GM19043 (cell line): ENCODE data around the gene TTC16.

Experiments used
- ATAC-seq: cut with Tn5 transposase; IDR thresholded peaks from one replicate; pipeline ENCODE4 v1.9.1; 2021; ENCODE audit warnings: low read depth; ENCODE audit not compliant: unreplicated experiment

TTC16 gene

DNA sequence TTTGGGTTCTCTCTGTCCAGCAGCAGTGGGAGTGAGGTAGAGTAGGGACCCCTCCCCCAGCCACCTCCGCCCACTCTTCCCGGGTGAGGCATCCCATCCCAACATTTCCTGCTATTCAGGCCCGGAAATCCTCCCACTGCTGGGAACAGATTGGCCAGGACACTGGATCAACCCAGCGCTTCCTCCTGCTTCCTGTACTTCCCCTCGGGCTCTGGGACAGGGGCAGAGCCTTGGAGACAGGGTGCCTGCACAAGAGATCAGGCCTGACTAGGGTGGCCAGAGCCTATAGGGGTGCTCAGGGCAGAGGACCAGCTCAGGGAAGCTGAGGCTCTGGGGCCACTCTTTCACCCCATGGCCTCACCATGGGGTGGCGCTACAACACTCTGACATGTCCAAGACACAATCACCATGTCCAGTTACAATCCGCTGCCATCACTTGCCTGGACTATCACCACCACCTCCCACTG, 48.1 kb downstream of the TTC16 start:
- ATAC-seq: no peak

DNA sequence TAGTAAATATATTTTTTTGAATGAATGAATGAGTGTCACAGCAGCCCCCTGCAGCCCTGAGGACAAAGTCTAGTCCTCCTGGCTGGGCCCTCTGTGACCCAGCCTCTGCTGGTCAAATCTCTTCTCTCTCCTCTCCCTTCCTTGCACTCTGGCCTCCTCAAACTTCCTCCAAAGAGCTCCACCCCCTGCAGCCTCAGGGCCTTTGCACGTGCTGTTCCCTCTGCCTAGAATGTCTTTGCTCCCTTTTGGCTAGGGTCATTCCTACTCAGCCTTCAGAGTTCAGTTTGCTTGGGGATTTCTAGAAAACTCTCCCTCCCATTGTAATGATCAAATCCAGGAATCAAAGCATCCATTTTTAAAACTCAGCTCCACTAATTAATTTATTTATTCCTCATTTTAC, 49.5 kb downstream of the TTC16 start:
- no peak for ATAC-seq

DNA sequence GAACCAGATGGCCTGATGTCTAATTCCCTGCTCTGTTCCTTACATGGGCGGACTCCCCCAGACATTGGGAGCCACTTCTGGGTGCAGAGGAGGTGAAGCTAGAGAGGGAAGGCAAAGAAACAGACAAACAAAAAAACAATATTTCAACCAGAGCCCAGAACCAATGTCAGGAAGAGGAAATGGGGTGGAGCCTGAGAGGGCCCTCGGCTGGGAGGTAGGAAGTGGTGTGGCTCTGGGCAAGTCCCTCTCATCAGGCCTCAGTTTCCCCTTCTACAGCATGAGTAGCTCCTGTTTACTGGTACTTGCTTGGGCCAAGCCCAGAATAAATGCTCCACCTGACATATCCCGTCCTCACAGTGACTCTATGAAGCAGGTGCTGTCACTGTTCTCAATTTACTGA, 51.5 kb downstream of the TTC16 start:
- ATAC-seq: no peak

DNA sequence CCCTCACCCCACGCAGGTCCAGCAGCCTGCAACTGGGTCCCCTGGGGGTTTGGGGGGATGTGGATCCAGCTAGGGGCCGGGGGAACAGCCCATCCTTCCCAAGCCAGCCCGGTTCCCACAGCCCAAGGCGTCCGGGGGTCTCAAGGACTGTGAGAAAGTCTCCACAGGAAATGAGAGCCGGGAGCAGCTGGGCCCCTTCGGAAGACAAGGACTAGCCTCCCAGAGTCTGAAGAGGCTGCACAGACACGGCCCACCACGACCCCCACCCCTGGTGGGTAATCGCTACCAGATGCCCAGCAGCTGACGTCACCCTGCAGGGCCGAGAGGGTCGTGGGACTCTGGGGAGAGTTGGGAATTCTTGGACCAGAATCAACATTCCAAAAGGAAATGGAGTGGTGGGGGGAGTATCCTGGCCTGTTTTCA, 52.0 kb downstream of the TTC16 start:
- ATAC-seq: no peak

DNA sequence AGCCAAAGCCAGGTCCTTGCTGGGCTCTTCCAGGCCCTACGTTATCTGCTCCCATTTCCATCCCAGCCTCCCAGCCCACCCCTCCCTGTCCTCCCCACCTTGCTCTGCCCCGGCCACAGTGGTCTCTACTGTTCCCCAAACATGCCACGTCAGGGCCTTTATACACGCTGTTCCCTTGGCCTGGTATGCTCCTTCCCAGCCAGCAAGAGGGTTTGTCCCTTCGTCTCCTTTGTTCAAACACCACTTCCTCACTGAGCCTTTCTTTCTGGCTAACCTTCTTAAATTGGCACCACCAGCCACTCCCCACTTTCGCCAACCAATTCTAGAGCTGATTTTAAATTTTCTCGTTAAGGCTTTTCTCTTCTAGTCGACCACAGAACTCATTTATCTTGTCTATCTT, 52.8 kb downstream of the TTC16 start:
- ATAC-seq: no peak

DNA sequence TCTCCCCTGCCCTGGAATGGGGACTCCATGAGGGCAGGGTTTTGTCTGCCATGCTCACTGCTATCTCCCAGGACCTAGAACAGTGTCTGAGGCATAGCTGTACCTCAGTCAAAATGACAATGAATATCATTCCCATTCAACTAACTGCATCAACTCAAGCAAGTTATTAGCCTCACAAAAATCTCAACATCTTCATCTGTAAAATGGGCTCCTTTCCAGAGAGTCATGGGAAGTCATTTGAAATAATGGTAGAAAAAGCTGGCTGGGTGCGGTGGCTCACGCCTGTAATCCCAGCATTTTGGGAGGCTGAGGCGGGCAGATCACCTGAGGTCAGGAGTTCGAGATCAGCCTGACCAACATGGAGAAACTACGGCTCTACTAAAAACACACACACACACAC, 53.2 kb downstream of the TTC16 start:
- no peak for ATAC-seq

DNA sequence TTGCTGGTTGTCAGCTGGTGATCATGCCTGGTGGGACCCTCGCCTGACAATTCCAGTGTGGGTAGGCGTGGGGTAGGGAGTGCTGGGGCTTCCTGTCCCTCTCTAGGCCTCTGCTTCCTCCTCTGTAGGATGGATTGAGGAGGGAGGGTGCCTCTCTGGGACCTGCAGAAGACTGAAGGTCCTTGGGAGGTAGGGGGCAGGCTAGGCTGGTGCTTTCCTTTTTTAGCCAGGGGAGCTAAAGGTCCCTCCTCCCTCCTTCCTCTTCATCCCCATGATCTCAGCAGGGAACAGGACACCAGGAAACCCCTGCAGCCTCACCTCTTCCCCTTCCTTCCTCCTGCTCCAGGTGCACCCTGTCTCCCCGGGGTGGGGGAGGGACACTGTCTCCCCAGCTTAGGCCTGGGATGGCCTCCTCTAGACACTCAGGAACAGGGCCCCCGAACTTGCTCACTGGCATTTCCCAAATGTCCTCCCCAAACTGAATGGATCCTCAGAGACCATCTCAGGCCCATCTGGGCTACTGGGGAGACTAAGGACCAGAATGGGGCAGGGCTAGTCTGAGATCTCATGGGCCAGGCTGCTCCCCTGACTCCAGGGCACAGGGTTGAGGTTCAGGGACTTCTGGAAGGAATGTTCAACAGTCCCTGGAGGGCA, 54.2 kb downstream of the TTC16 start:
- ATAC-seq: no peak

DNA sequence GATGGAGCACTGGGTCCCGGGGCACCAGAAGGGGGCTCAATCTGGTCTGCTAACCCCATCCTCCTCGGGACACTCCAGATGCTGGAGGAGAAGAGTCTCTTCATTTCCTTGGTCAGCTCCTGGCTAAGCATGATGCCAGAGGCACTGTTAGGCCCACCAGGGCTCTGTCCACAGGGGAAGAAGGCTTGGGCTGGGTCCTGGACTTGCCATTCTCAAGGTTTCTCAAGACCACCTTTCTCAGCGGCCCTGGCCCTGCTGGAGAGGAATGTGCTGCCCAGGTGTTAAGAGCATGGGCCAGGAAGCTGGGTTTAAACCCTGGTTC, 54.7 kb downstream of the TTC16 start:
- no peak for ATAC-seq

DNA sequence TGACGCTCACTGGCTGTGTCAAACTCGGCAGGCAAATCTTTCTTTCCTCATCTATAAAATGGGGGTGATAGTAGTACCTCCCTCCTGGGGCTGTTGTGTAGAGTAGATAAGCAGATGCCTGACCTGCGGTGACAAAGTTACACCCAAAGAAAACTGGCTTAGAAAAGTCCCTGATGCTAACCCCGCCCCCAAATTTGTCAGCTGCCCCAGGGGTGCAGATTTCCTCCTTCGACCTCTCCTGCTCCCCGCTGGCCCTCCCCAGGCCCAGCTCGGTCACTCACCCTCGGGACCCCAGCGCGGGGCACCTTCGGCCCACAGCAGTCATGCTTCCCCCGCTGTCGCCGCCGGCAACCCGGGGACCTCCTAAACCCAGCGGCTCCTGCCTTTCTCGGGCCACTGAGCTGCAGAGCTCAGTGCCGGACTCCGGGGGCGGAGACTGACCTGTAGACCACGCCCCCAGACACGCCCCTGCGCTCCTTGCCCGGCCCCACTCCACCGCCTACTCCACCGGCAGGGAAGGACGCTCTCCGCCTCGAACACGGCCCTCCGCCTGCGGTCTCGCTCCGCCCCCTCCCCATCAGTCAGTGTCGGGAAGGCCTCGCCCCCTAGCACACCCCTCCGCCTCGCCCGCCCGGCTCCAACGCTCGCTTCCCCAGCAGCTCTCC, 55.2 kb downstream of the TTC16 start:
- peak; percentile 87 for ATAC-seq

DNA sequence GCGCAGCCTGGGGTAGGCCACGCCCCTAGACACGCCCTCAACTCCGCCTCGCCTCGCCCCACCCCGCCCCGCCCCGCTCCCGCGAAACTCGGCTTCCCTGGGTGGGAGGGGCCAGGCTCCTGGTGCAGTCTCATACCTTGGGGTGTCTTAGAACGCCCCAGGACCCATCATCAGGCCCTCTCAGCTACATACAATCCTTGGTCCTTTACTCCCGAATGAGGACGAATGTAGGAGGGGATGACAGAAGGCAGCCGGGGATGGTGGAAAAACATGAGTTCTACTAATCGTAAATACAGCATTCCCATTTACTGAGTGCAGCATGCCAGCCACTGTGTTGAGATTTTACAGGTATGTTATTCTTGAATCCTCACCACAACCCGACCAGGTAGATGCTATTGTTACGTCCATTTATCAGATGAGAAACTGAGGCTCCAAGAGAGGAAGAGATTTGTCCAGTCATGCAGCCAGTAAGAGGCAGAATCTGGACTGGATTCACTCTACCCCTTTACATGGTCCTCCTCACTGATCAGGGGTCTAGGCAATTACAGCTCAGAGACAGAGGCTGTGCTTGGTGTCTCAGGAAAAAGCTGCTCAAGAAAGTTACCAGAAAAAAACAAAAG, 55.8 kb downstream of the TTC16 start:
- no peak for ATAC-seq

DNA sequence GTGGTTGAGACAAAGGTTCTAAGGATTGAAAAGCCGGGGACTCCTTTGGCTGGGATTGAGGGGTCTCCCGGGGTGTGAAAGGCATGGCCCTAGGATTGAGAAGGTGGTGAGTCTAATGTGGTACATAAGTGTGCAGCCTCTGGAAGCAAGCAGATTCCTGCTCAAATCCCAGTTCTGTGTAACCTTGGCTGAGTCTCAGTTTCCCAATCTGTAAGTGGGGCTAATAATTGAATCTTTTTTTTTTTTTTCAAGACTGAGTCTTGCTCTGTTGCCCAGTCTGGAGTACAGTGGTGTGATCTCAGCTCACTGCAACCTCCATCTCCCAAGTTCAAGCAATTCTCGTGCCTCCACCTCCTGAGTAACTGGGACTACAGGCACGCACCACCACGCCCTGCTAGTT, 56.7 kb downstream of the TTC16 start:
- no peak for ATAC-seq

DNA sequence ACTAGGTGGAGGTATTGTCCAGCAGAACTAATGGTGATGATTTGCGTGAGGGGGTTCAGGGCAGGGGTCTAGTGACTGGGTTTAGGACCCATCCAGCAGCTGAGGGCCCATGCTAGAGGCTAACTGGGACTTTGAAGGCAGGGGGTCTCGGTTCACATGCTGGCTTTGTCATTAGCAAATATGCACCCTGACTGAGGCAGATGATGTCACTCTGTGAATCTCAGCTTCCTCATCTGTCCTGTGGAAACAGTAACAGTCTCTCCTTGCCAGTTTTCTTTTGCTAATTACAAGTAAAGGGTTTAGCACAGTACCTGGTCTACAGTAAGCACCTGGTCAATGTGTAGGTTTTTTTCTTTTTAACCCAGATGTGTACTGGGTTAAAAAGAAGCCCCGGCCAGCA, 57.4 kb downstream of the TTC16 start:
- no peak for ATAC-seq

DNA sequence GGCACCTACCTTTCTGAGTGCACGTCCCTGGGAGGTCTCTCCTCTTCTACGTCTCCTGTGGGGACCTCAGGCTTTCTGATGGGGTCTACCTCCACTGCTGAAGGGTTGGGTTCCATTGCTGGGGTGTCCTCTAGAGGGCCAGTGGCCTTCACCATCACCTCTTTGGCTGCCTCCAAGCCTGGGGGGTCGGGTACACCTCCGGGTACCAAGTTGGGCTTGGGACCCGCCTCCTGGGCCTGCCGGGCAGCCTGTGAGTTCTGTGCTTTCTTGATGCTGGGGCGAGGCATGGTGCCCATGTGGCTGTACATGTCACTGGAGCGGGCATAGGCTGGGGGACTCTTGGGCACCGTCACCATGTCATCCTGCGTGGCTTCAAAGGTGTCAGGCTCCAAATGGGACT, 58.1 kb downstream of the TTC16 start:
- no peak for ATAC-seq

DNA sequence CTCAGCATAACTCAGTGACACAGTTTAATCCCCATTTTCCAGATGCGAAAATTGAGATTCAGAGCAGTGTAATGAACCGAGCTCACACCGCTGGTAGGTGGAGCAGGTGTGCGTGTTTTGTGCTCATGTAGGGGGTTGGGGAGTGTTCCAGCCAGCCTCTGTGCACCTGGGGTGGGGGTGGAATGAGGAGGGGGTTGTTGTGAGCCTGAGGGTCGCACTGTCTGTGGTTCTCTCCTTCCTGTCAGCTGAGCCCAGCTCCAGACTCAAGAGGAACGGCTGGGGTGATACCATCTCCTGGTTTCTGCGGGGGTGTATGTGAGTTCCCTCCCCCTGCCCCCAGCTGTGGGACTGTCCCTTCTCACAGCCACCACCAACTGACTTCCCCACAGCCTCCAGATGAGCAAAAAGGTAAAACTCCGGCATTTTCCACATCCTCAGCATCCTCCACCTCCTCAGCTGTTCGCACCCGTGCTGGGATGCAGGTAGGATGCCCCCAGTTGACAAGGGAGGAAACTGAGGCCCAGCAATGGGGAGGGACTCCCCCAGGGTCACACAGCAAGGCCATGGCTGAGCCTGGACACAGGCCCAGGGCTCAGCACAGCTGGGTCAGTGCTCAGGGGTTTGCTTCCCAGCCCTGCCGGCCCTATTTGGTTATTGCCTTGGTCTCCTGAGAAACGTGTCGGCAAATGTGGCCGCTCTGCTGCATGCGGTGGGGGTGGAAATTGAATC, 60.5 kb downstream of the TTC16 start:
- no peak for ATAC-seq

DNA sequence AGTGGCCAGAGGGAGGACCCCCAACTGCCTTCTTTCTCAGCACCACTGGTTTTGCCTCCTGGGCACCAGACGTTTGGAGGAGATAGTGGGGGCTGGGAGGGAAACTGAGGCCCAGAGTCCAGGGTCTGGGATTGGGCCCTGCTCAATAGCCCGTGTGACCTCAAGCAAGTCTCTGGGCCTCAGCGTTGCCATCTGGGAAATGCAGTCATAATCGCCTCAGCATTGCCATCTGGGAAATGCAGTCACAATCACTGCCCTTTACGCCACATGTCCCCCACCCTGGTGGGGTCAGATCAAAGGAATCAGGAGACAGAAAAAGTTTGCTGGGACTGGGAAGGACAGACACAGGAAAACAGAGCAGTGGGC, 61.0 kb downstream of the TTC16 start:
- no peak for ATAC-seq

DNA sequence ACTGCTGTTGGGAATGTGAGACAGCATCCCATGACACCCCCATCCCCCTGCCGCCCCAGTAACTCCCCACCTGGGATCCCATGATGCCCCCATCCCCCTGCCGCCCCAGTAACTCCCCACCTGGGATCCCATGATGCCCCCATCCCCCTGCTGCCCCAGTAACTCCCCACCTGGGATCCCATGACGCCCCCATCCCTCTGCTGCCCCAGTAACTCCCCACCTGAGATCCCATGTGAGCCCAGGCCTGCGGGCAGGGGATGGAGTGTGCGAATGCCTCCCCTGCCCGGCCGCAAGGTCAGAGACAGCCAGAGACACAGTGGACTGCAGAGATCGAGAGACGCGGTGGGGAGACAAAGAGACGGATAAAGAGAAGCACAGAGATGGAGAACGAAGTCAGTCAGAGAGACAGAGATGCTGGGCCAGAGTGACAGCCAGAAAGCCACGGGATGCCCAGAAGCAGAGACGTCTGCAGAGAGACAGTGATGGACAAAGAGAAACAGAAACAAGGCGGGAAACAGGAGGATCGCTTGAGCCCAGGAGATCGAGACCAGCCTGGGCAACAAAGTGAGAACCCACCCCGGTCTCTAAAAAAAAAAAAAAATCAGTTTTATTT, 61.6 kb downstream of the TTC16 start:
- ATAC-seq: no peak

DNA sequence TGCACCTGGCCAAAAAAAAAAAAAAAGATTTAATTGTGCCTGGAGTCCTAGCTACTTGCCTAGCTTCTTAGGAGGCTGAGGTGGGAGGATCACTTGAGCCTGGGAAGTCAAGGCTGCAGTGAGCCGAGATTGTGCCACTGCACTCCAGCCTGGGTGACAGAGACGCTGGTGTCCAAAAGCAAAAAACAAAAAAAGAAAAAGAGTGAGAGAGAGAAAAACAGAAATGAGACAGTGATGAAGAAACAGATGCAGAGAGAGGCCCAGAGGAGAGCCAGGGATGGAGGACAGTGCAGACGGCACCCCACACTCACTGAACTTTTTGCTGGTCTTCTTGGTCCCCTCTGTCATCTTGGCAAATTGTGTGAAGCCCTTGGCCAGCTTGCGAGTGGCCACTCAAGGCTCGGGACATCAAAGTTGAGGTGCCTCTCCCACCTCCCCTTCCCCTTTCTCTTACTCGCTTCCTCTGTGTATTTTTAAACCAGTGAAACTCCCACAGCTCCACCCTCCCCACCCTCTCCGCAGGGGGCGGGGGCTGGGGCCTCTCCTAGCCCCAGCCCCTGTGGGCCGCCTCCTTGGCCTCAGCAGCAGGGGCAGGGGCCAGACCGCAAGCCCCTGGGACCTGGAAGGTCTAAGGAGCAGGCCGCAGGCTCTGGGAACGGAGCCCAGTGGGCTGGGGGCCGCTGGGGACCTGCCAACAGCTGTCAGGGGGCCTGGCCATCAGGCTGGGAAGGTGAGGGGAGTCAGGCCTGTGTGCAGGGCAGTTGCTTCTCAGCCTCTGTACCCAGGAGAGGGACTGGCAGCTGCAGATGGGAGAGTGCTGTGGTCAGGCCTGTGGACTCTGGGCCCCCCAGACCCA, 62.6 kb downstream of the TTC16 start, which contains the start of gene SH2D3C:
SH2D3C (minus strand) TSS at position 387 of the 856 bp plus-strand sequence; CDS start at position 348, 39 bp downstream.
- ATAC-seq: no peak

DNA sequence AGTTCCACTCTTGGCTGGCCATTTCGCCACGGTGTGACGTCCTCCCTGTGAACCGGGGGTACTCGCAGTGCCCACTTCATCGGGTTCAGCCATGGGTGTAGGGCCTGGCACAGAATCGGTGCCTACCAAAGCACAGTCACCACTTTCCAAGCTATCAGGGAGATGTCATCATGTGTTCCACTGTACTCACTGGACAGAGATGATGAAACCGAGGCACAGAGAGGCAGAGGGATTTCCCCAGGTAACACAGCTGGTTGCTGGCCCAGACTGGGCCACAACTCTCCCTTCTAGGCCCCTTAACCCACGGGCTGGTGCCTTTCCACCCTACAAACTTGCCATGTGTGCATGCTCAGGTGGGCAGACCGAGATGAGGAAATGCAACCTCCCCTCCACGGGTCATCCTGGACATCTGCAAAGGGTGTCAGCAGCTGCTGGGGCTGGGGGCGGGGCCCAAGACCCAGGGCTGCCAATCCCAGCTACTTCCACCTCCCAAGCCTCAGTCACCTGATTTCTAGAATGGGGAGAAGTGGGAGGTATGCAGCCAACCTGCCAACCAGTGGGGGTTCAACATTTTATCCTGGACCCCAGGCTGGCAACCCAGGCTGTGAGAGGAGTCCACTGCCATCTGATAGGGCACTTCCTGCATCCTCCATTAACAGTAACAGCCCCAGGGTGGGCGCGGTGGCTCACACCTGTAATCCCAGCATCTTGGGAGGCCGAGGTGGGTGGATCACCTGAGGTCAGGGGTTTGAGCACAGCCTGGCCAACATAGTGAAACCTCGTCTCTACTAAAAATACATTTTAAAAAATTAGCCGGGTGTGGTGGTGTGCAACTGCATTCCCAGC, 63.5 kb downstream of the TTC16 start:
- no peak for ATAC-seq
